Bronchial epithelial cell (primary cell): ENCODE measurements around the gene POLR3C. TPM values are rescaled to one million over a fixed set of nuclear protein-coding genes. Genes with fewer than 3 reads are reported as not detected.
"Not testable (repeated sequence)": the region's sequence is repeated elsewhere in the genome, so short reads cannot be mapped to it uniquely, and the experiment has no call there.

Experiments used
- DNase-seq: peaks from one replicate; pipeline ENCODE4 v3.0.0-alpha.2; 2010; ENCODE audit warnings: low read depth
- FAIRE-seq: peaks from 2 replicates; lab custom pipeline; 2011; peaks lifted over from hg19 to GRCh38; lab: Jason Lieb, UNC
- H3K27me3 ChIP-seq: 2 replicates; pipeline ENCODE4 v1.5.1; 2011; ENCODE audit warnings: low read length; ENCODE audit not compliant: control insufficient read depth, insufficient read depth
- H3K36me3 ChIP-seq: 2 replicates; pipeline ENCODE4 v1.5.1; 2011; ENCODE audit warnings: low read length; ENCODE audit not compliant: control insufficient read depth, insufficient read depth
- H3K4me3 ChIP-seq: 2 replicates; pipeline ENCODE4 v1.5.1; 2011; ENCODE audit warnings: mild to moderate bottlenecking, low read depth, low read length, control low read depth
- total RNA-seq: library from RNA; depleted of rRNA; stranded (reverse); fragments of >200 nt; gene quantifications from 2 replicates; pipeline ENCODE4 v1.2.1, GENCODE V29; 2014
- TF ChIP-seq, protein P1 (sequence below): IDR thresholded peaks from 2 replicates; pipeline ENCODE4 v1.5.1; 2011; ENCODE audit warnings: mild to moderate bottlenecking, moderate library complexity, low read length, control low read depth, inconsistent platforms; ENCODE audit not compliant: insufficient read depth, severe bottlenecking

Gene POLR3C
- total RNA-seq, 1 donor from 2014 or later = 28.2 TPM

DNA sequence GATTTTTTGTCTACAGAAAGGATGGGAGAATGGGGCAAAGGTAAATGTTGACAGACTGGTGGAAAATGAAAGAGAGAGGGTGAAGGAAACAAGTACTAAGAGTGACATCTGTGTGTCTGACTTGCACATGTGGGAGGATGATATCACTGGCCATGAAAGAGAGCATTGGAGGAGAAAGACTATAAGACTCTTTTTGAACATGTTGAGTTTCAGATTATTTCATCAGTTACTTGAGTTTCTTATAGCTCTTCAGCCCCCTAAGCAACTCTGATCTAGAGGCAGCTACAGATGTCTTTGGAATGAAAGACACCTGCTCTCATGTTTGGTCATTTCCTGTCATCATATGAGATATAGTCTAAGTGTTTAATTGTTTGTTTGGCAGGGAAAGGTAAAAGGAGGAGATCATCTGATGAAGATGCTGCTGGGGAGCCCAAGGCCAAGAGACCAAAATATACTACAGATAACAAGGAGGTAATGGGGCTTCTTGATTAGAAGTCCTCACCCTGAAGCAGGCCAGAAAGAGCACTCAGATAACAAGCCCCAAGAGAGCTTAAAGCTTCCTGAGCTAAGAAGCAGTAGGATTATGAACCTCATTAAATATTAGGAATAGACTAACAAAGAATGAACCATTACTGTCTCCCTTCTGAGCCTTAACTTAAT is 4.5 kb downstream of the POLR3C start:
- Histone ChIP-seq H3K36me3 (peaks cover 27% of the 10 kb centered on the region), H3K27me3 (no peaks in the 10 kb centered on the region), H3K4me3 (no peak overlapping the region)
- DNase-seq (no peak), FAIRE-seq (no peak)
- TF ChIP-seq, protein P1, sequence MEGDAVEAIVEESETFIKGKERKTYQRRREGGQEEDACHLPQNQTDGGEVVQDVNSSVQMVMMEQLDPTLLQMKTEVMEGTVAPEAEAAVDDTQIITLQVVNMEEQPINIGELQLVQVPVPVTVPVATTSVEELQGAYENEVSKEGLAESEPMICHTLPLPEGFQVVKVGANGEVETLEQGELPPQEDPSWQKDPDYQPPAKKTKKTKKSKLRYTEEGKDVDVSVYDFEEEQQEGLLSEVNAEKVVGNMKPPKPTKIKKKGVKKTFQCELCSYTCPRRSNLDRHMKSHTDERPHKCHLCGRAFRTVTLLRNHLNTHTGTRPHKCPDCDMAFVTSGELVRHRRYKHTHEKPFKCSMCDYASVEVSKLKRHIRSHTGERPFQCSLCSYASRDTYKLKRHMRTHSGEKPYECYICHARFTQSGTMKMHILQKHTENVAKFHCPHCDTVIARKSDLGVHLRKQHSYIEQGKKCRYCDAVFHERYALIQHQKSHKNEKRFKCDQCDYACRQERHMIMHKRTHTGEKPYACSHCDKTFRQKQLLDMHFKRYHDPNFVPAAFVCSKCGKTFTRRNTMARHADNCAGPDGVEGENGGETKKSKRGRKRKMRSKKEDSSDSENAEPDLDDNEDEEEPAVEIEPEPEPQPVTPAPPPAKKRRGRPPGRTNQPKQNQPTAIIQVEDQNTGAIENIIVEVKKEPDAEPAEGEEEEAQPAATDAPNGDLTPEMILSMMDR = no peak

DNA sequence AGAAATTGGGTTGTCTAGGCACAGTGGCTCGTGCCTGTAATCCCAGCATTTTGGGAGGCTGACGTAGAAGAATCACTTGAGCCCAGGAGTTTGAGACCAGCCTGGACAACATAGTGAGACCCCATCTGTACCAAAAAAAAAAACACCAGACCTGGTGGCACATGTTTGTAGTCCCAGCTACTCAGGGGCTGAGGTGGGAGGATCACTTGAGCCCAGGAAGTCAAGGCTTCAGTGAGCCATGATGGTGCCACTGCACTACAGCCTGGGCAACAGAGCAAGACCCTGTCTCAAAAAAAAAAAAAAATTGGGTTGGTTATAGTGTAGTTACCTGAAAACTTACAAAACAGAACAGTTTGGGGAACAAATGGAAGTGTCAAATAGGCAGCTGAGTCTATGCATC is 6.8 kb downstream of the POLR3C start:
- H3K36me3 ChIP-seq = peaks cover 27% of the 10 kb centered on the region
- not testable (repeated sequence) for DNase-seq, FAIRE-seq, H3K4me3 ChIP-seq, H3K27me3 ChIP-seq

DNA sequence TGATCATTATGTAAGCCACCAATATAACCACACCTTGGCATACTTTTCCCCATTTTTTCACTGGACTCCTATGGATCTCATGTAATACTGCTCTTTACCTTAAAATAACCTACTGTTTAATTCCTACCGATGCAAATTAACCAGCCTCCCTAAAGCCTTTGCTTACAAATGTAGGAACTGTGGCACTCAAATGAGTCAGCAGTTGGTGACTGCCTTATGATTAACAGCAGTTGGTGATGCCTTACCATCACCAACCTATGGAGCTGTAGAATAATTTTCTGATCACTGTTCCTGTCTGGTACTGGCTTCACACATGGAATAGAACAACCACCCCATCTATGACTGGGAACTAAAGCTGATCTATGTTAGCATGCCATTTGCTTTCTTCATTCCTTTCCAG is 13.7 kb downstream of the POLR3C start:
- no peak overlapping the region for H3K4me3 ChIP-seq
- TF ChIP-seq, protein P1 = no peak
- DNase-seq (peak; percentile 39), FAIRE-seq (no peak)
- H3K36me3 ChIP-seq = peaks cover 28% of the 10 kb centered on the region
- H3K27me3 ChIP-seq = no peaks in the 10 kb centered on the region

DNA sequence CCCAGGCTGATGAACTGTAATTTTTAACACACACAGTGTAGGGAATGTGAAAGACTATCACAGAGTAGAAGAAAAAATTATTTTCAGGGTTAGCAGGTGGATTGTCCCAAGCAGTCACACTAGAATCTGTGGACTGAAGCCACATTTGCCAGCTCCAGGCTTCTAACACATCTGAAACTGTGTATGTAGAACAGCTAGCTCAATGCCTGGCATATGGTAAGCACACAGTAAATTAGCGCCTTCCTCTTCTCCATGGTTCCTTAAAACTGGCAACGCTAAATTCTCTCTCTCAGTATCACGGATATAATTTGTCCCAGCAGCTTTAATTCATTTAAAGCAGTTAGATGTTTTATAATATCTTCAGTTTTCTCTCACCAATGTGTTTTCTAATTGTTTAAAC is 19.0 kb downstream of the POLR3C start:
- no peak for DNase-seq

DNA sequence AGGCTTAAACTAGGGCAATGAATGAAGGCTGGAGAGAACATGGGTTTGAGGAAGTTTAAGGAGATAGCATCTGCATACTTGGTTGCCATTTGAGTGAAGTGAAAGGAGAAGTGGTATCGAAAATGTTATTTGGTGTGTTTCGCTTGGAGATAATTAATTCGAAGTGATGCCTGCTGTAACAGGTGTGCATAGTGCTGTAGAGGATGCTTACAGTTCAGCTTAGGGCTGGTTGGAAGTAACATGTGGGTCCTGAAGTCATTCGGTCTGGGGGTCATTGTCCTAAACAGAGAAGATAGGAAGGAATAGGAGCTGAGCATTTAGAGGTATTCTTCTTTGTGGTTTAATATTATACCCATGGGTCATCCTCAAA is 21.1 kb downstream of the POLR3C start:
- FAIRE-seq (no peak), DNase-seq (no peak)
- H3K27me3 ChIP-seq = no peaks in the 10 kb centered on the region
- TF ChIP-seq, protein P1 = no peak
- peaks cover 15% of the 10 kb centered on the region for H3K36me3 ChIP-seq
- H3K4me3 ChIP-seq = peak overlapping the region; percentile 48

More for the DNA sequence above, 19.0 kb downstream of the POLR3C start:
- no peak for FAIRE-seq
- H3K4me3 ChIP-seq = no peak overlapping the region
- peaks cover 15% of the 10 kb centered on the region for H3K36me3 ChIP-seq
- H3K27me3 ChIP-seq = no peaks in the 10 kb centered on the region
- TF ChIP-seq, protein P1 = no peak

DNA sequence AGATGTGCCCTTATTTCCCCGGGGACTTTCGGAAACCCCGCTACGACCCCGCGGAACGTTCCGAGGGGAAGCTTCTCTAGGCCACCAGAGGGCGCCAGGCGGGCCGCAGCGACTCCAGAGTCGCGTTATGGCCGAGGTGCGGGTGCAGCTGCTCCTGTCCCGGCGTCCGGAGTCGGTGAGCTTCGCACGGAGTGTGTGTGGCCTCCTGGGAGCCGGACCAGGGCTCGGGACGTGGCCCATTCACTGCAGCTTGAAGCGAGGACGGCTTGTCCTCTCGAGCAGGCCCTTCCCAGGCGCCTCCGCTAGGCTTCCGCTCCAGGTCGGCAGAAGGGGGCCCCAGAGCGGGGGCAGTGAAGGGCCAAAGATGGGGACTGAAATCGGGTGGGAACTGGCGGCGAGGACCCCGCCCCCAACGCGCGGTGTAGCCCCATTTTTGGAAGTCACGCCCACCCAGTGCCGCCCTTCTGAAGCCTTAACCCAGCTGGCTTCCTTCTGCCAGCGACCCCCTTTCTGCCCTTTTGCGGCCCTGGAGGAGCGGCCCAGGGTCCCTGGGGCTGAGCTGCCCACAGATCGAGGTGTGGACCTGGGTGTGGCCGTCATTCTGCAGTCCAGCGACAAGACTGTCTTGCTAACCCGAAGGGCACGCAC is 21.6 kb downstream of the POLR3C start, which contains the start of gene NUDT17:
Gene NUDT17 (plus strand): TSS at position 117 of the 648 bp plus-strand sequence. CDS start 11 bp downstream, at position 128.
- H3K4me3 ChIP-seq = peak within 1 kb of the TSS; percentile 48
- no peak for FAIRE-seq
- H3K36me3 ChIP-seq = peaks cover 20% of the 10 kb centered on the region
- TF ChIP-seq, protein P1 = peak; percentile 94
- DNase-seq = peak; percentile 44
- H3K27me3 ChIP-seq = no peaks in the 10 kb centered on the region
